MCF 10A (cell line): ENCODE measurements around the gene LGR5. TPM values are rescaled to one million over a fixed set of nuclear protein-coding genes. Genes with fewer than 3 reads are reported as not detected.
"Not testable (repeated sequence)": the region's sequence is repeated elsewhere in the genome, so short reads cannot be mapped to it uniquely, and the experiment has no call there.

Source experiments
- BruUV-seq: library from RNA; stranded (reverse); fragments of 400-500 nt; replicated peaks from 2 replicates; lab custom pipeline; 2021; lab: Mats Ljungman, UMichigan
- CTCF ChIA-PET: fragments of 300-600 bp; sonication (Branson Sonifier 250); formaldehyde crosslinking; extraction: SDS; loops from one replicate; lab custom pipeline; 2021; ENCODE audit warnings: antibody characterized with exemption, inconsistent platforms; lab: Yijun Ruan, JAX
- POLR2A ChIA-PET: fragments of 300-600, 350-650 bp; sonication (Branson Sonifier 250); formaldehyde crosslinking; extraction: SDS; loops from one replicate; lab custom pipeline; 2020; ENCODE audit warnings: antibody characterized with exemption, inconsistent platforms; lab: Yijun Ruan, JAX
- DNase-seq: peaks from one replicate; pipeline ENCODE4 v3.0.0-alpha.2; 2018; ENCODE audit not compliant: unreplicated experiment
- H3K27ac Mint-ChIP-seq: one replicate; pipeline ENCODE4 v1.8.0; 2022; ENCODE audit warnings: mild to moderate bottlenecking, low read depth, mixed read lengths; ENCODE audit not compliant: unreplicated experiment
- H3K27me3 Mint-ChIP-seq: one replicate; pipeline ENCODE4 v1.8.0; 2022; ENCODE audit warnings: mixed read lengths; ENCODE audit not compliant: insufficient read depth, unreplicated experiment
- H3K36me3 Mint-ChIP-seq: one replicate; pipeline ENCODE4 v1.8.0; 2022; ENCODE audit warnings: mild to moderate bottlenecking, moderate library complexity, mixed read lengths; ENCODE audit not compliant: insufficient read depth, unreplicated experiment
- H3K4me1 Mint-ChIP-seq: one replicate; pipeline ENCODE4 v1.8.0; 2022; ENCODE audit warnings: mixed read lengths; ENCODE audit not compliant: insufficient read depth, unreplicated experiment
- H3K4me3 Mint-ChIP-seq: one replicate; pipeline ENCODE4 v1.8.0; 2022; ENCODE audit warnings: mild to moderate bottlenecking, moderate library complexity, mixed read lengths; ENCODE audit not compliant: unreplicated experiment
- H3K9me3 Mint-ChIP-seq: one replicate; pipeline ENCODE4 v1.8.0; 2022; ENCODE audit warnings: mixed read lengths; ENCODE audit not compliant: unreplicated experiment
- intact Hi-C: fragments of 100-400 bp; cut with micrococcal nuclease; formaldehyde crosslinking; loops from 2 replicates; pipeline ENCODE4 v1.14.1; 2022
- total RNA-seq: library from RNA; stranded (reverse); gene quantifications from 2 replicates; pipeline ENCODE4 v1.2.3, GENCODE V29; 2022
- TF ChIP-seq, protein P1 (sequence below): fragments of 200-600 bp; IDR thresholded peaks from one replicate; pipeline ENCODE4 v1.8.0; 2022; ENCODE audit warnings: antibody characterized with exemption, mild to moderate bottlenecking; ENCODE audit not compliant: unreplicated experiment

LGR5 gene
- total RNA-seq, 1 experiment from 2014 or later, result not detected

- CTCF ChIA-PET, result interaction anchor here (1.2 kb wide), 1 partner anchor 140 kb away, joined by 5 read pairs; no protein-coding TSS in a partner anchor
- no TSS peak for BruUV-seq
- intact Hi-C loops, result no loop called here
- Mint-ChIP-seq H3K27me3 (no peaks in the 10 kb centered on the region), H3K4me3 (no peak overlapping the region), H3K4me1 (no peaks in the 10 kb centered on the region), H3K27ac (no peak overlapping the region), H3K36me3 (no peaks in the 10 kb centered on the region), H3K9me3 (no peaks in the 10 kb centered on the region)
- TF ChIP-seq, protein P1, sequence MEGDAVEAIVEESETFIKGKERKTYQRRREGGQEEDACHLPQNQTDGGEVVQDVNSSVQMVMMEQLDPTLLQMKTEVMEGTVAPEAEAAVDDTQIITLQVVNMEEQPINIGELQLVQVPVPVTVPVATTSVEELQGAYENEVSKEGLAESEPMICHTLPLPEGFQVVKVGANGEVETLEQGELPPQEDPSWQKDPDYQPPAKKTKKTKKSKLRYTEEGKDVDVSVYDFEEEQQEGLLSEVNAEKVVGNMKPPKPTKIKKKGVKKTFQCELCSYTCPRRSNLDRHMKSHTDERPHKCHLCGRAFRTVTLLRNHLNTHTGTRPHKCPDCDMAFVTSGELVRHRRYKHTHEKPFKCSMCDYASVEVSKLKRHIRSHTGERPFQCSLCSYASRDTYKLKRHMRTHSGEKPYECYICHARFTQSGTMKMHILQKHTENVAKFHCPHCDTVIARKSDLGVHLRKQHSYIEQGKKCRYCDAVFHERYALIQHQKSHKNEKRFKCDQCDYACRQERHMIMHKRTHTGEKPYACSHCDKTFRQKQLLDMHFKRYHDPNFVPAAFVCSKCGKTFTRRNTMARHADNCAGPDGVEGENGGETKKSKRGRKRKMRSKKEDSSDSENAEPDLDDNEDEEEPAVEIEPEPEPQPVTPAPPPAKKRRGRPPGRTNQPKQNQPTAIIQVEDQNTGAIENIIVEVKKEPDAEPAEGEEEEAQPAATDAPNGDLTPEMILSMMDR, result no peak
- POLR2A ChIA-PET, result no interaction called here
- no peak for DNase-seq
Measured at GRCh38 chr12:71555191-71555590, 115.6 kb downstream of the LGR5 start.

- POLR2A ChIA-PET, intact Hi-C loops, H3K4me1 Mint-ChIP-seq, H3K9me3 Mint-ChIP-seq, H3K36me3 Mint-ChIP-seq, H3K27me3 Mint-ChIP-seq, H3K27ac Mint-ChIP-seq, BruUV-seq, H3K4me3 Mint-ChIP-seq, DNase-seq: not testable (repeated sequence)
- CTCF ChIA-PET, result interaction anchor here (1.2 kb wide), 2 partner anchors 41 to 140 kb away, joined by 3 to 5 read pairs; no protein-coding TSS in a partner anchor
Measured at GRCh38 chr12:71555789-71556188, 116.2 kb downstream of the LGR5 start.

GRCh38 chr12:71556448-71556847, 116.8 kb downstream of the LGR5 start:
- Mint-ChIP-seq H3K9me3 (no peaks in the 10 kb centered on the region), H3K4me3 (no peak overlapping the region), H3K36me3 (no peaks in the 10 kb centered on the region), H3K27ac (no peak overlapping the region), H3K4me1 (no peaks in the 10 kb centered on the region), H3K27me3 (no peaks in the 10 kb centered on the region)
- no TSS peak for BruUV-seq
- CTCF ChIA-PET, result interaction anchor here (1.2 to 1.4 kb wide), 2 partner anchors 12 to 42 kb away, joined by 3 read pairs; no protein-coding TSS in a partner anchor
- POLR2A ChIA-PET, result interaction anchor here (0.5 kb wide), 1 partner anchor 136 kb away, joined by 3 read pairs; no protein-coding TSS in a partner anchor
- intact Hi-C loops, result no loop called here
- no peak for DNase-seq
- TF ChIP-seq, protein P1, result no peak

DNA sequence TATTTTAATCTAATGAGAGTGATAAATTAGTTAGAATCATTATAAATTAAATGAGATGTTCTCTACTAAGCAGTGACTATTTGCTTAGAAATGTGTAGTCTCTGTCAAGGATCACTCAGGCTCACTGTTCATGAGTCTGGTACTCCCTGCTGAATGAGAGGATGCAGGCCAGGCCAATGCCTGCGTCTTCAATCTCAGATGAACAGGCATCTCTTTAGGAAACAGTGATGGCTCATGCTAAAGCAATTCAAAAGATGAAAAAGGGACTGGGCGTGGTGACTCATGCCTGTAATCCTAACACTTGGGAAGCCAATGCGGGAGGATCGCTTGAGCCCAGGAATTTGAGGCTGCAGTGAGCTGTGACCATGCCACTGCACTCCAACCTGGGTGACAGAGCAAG, 117.3 kb downstream of the LGR5 start:
- no peak overlapping the region for H3K4me3 Mint-ChIP-seq
- TF ChIP-seq, protein P1, result no peak
- no TSS peak for BruUV-seq
- intact Hi-C loops, result no loop called here
- POLR2A ChIA-PET, result interaction anchor here (0.5 to 0.6 kb wide), 2 partner anchors 137 to 630 kb away, joined by 3 to 4 read pairs; no protein-coding TSS in a partner anchor
- no peaks in the 10 kb centered on the region for H3K27me3 Mint-ChIP-seq
- no peaks in the 10 kb centered on the region for H3K36me3 Mint-ChIP-seq
- H3K4me1 Mint-ChIP-seq, result no peaks in the 10 kb centered on the region
- peak; percentile 75 for DNase-seq
- H3K9me3 Mint-ChIP-seq, result no peaks in the 10 kb centered on the region
- H3K27ac Mint-ChIP-seq, result no peak overlapping the region
- CTCF ChIA-PET, result interaction anchor here (1.2 to 1.4 kb wide), 2 partner anchors 12 to 42 kb away, joined by 3 read pairs; no protein-coding TSS in a partner anchor
